Endothelial cell of umbilical vein (primary cell): ENCODE results near the gene RPLP1. TPM values are rescaled to one million over a fixed set of nuclear protein-coding genes. Genes with fewer than 3 reads are reported as not detected.

ENCODE experiments used
- BruUV-seq: library from RNA; stranded (reverse); fragments of 400-500 nt; replicated peaks from 2 replicates; lab custom pipeline; 2021; lab: Mats Ljungman, UMichigan
- CTCF ChIA-PET: fragments of 300-600, 350-600 bp; sonication (Branson Sonifier 250); formaldehyde crosslinking; loops from one replicate; lab custom pipeline; 2021; ENCODE audit warnings: antibody characterized with exemption, inconsistent platforms; lab: Charles Lee
- POLR2A ChIA-PET: fragments of 300-600, 350-600 bp; sonication (Branson Sonifier 250); formaldehyde crosslinking; loops from one replicate; lab custom pipeline; 2021; ENCODE audit warnings: antibody characterized with exemption, inconsistent platforms; lab: Charles Lee
- DNase-seq: peaks from one replicate; pipeline ENCODE4 v3.0.0-alpha.2; 2011; ENCODE audit warnings: low read depth, low spot score
- FAIRE-seq: peaks from 2 replicates; lab custom pipeline; 2011; peaks lifted over from hg19 to GRCh38; lab: Jason Lieb, UNC
- H2AFZ ChIP-seq: 2 replicates; pipeline ENCODE4 v1.6.0; 2012; ENCODE audit warnings: low read depth, low read length, control low read depth, inconsistent platforms
- H3K27ac ChIP-seq: 2 replicates; pipeline ENCODE4 v1.5.1; 2011; ENCODE audit warnings: low read depth, mild to moderate bottlenecking, control low read depth, low read length, moderate library complexity; ENCODE audit not compliant: insufficient read depth
- H3K27me3 ChIP-seq, 2 experiments: 2 replicates each; pipeline versions ENCODE4 v1.6.0 to v1.6.1; 2011; ENCODE audit warnings: low read length in 2 of 2, mixed read lengths in 1 of 2; ENCODE audit not compliant: control insufficient read depth in 2 of 2, insufficient read depth in 2 of 2
- H3K36me3 ChIP-seq, 2 experiments: 2 replicates in 1 of 2; 3 replicates in 1 of 2; pipeline ENCODE4 v1.5.1; 2011; ENCODE audit warnings: low read length in 2 of 2, mild to moderate bottlenecking in 1 of 2, moderate library complexity in 1 of 2; ENCODE audit not compliant: control insufficient read depth in 2 of 2, insufficient read depth in 2 of 2; ENCODE audit errors: extremely low read depth in 1 of 2
- H3K4me1 ChIP-seq: 3 replicates; pipeline ENCODE4 v1.5.1; 2011; ENCODE audit warnings: mild to moderate bottlenecking, low read length; ENCODE audit not compliant: control insufficient read depth, insufficient read depth; ENCODE audit errors: extremely low read depth
- H3K4me2 ChIP-seq: 2 replicates; pipeline ENCODE4 v1.6.1; 2011; ENCODE audit warnings: low read length, control low read depth, mixed read lengths; ENCODE audit not compliant: insufficient read depth
- H3K4me3 ChIP-seq, 3 experiments: fragments of 200-600 bp in 1 of 3; sonication (generic), shearing (Covaris generic) in 1 of 3; replicated peaks in 1 of 3; 2 replicates each; pipeline ENCODE4 v1.5.1; 2011 to 2016; ENCODE audit warnings: control low read depth in 3 of 3, low read length in 3 of 3, mild to moderate bottlenecking in 2 of 3, inconsistent platforms in 1 of 3, low read depth in 1 of 3, moderate library complexity in 1 of 3; ENCODE audit not compliant: insufficient read depth in 1 of 3
- H3K79me2 ChIP-seq: 2 replicates; pipeline ENCODE4 v1.6.0; 2012; ENCODE audit warnings: low read length, inconsistent platforms; ENCODE audit not compliant: control insufficient read depth, insufficient read depth
- H3K9ac ChIP-seq: replicated peaks from 2 replicates; pipeline ENCODE3; 2011; ENCODE audit warnings: low read length, control low read depth; ENCODE audit not compliant: insufficient read depth; ENCODE audit errors: extremely low read depth
- H3K9me1 ChIP-seq: replicated peaks from 3 replicates; pipeline ENCODE4 v1.6.0; 2011; ENCODE audit warnings: mild to moderate bottlenecking, low read length; ENCODE audit not compliant: control insufficient read depth, insufficient read depth; ENCODE audit errors: extremely low read depth
- H3K9me3 ChIP-seq: replicated peaks from 2 replicates; pipeline ENCODE4 v1.5.1; 2012; ENCODE audit warnings: low read length, inconsistent platforms; ENCODE audit not compliant: control insufficient read depth, insufficient read depth
- H4K20me1 ChIP-seq: replicated peaks from 2 replicates; pipeline ENCODE3; 2011; ENCODE audit warnings: mild to moderate bottlenecking, low read length; ENCODE audit not compliant: control insufficient read depth, insufficient read depth; ENCODE audit errors: extremely low read depth
- EZH2 ChIP-seq: IDR thresholded peaks from 2 replicates; pipeline ENCODE4 v1.6.1; 2012; ENCODE audit warnings: borderline replicate concordance, low read depth, mild to moderate bottlenecking, moderate library complexity, low read length, inconsistent platforms; ENCODE audit not compliant: severe bottlenecking
- FOS ChIP-seq: IDR thresholded peaks from 2 replicates; pipeline ENCODE4 v1.6.1; 2011; ENCODE audit warnings: mild to moderate bottlenecking, low read length, moderate library complexity, borderline replicate concordance; ENCODE audit not compliant: insufficient read depth
- GATA2 ChIP-seq: IDR thresholded peaks from 2 replicates; pipeline ENCODE4 v1.7.0; 2011; ENCODE audit warnings: low read depth, mild to moderate bottlenecking, moderate library complexity, mixed read lengths, low read length; ENCODE audit not compliant: insufficient read length, insufficient read depth
- JUN ChIP-seq: IDR thresholded peaks from 2 replicates; pipeline ENCODE4 v1.6.1; 2011; ENCODE audit warnings: borderline replicate concordance, low read depth; ENCODE audit not compliant: insufficient read length, insufficient read depth
- MYC ChIP-seq: IDR thresholded peaks from one replicate; pipeline ENCODE4 v1.6.1; 2011; ENCODE audit warnings: mild to moderate bottlenecking, low read depth, low read length
- POLR2A ChIP-seq: IDR thresholded peaks from 2 replicates; pipeline ENCODE4 v1.6.1; 2012; ENCODE audit warnings: low read depth, mild to moderate bottlenecking, control low read depth, low read length
- POLR2AphosphoS5 ChIP-seq: IDR thresholded peaks from 2 replicates; pipeline ENCODE4 v1.6.1; 2012; ENCODE audit warnings: low read depth, mild to moderate bottlenecking, control low read depth, low read length, moderate library complexity; ENCODE audit not compliant: insufficient read depth
- dilution Hi-C: fragments of 300-500 bp; cut with MboI; formaldehyde crosslinking; loops from one replicate; pipeline ENCODE4 v1.15.0; 2019; ENCODE audit warnings: low sequenced_read_pairs; ENCODE audit not compliant: extremely low pct_ligation_motif_present
- intact Hi-C: fragments of 100-400 bp; cut with micrococcal nuclease; formaldehyde crosslinking; loops from one replicate; pipeline ENCODE4 v1.10.0; 2022
- polyA plus RNA-seq, 4 experiments: library from polyadenylated mRNA; depleted of rRNA in 3 of 4; stranded (reverse) in 3 of 4; unstranded in 1 of 4; fragments of >200 nt; gene quantifications; 2 replicates each; pipeline versions ENCODE4 v1.2.1 to v1.2.3, GENCODE V29; 2011 to 2012; ENCODE audit warnings: missing spikeins in 1 of 4
- total RNA-seq: library from RNA; stranded (reverse); gene quantifications from 2 replicates; pipeline ENCODE4 v1.2.3, GENCODE V29; 2021
- TF ChIP-seq, protein P1 (sequence below), 2 donors: IDR thresholded peaks; 1 replicate in 1 of 2; 2 replicates in 1 of 2; pipeline ENCODE4 v1.5.1; 2011; ENCODE audit warnings: low read length in 2 of 2, mild to moderate bottlenecking in 2 of 2, moderate library complexity in 2 of 2, control low read depth in 1 of 2, inconsistent platforms in 1 of 2, low read depth in 1 of 2; ENCODE audit not compliant: insufficient read depth in 1 of 2; ENCODE audit errors: extremely low read depth in 1 of 2
- TF ChIP-seq, protein P2 (sequence below): IDR thresholded peaks from 2 replicates; pipeline ENCODE4 v1.6.1; 2011; ENCODE audit not compliant: insufficient read depth, insufficient read length

The RPLP1 gene
- total and polyA plus RNA-seq, 2 donors (not counting 3 experiments of a cell fraction or from before 2014, with no cell fraction given): 1,603 to 2,985 TPM

DNA sequence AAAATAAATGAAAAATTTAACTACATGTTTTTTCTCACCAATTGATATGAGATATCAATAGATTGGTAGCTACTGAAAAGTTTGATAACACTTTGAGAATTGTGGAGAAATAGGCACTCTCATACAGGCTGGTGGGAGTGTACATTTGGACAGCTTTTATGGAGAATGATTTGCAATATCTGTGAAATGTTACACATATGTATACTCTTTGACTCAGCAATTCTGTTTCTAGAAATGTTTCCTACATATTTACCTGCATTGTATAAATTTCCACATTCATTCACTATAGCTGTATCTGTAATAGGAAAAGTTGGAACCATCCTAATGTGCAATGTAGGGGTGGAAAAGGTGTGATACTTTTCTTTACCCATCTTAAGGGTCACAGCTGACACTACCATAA lies 40.3 kb upstream of the RPLP1 start:
- dilution Hi-C loops: no loop called here
- Histone ChIP-seq H3K9ac (no peak overlapping the region), H4K20me1 (no peaks in the 10 kb centered on the region)

More for the DNA sequence above, 40.3 kb upstream of the RPLP1 start:
- TF ChIP-seq MYC: no peak
- no peak for TF ChIP-seq EZH2
- TF ChIP-seq, protein P1, sequence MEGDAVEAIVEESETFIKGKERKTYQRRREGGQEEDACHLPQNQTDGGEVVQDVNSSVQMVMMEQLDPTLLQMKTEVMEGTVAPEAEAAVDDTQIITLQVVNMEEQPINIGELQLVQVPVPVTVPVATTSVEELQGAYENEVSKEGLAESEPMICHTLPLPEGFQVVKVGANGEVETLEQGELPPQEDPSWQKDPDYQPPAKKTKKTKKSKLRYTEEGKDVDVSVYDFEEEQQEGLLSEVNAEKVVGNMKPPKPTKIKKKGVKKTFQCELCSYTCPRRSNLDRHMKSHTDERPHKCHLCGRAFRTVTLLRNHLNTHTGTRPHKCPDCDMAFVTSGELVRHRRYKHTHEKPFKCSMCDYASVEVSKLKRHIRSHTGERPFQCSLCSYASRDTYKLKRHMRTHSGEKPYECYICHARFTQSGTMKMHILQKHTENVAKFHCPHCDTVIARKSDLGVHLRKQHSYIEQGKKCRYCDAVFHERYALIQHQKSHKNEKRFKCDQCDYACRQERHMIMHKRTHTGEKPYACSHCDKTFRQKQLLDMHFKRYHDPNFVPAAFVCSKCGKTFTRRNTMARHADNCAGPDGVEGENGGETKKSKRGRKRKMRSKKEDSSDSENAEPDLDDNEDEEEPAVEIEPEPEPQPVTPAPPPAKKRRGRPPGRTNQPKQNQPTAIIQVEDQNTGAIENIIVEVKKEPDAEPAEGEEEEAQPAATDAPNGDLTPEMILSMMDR (IDR thresholded peaks at IDR 0.05; ENCODE audit: extremely low read depth in 1 of 2, insufficient read depth in 1 of 2, low read depth in 1 of 2, low read length in 2 of 2): no peak
- TF ChIP-seq POLR2AphosphoS5: no peak
- TF ChIP-seq POLR2A: no peak
- TF ChIP-seq FOS: no peak
- TF ChIP-seq JUN: no peak
- TF ChIP-seq, protein P2, sequence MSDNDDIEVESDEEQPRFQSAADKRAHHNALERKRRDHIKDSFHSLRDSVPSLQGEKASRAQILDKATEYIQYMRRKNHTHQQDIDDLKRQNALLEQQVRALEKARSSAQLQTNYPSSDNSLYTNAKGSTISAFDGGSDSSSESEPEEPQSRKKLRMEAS: no peak
- no peak for TF ChIP-seq GATA2
- peaks cover 17% of the 10 kb centered on the region for H3K4me1 ChIP-seq
- no peaks in the 10 kb centered on the region for H3K36me3 ChIP-seq
- peaks cover 26% of the 10 kb centered on the region for H3K79me2 ChIP-seq
- CTCF ChIA-PET: interaction anchor here (1.2 to 1.8 kb wide), 3 partner anchors 18 to 353 kb away, joined by 5 to 7 read pairs (median 6); no protein-coding TSS in a partner anchor
- FAIRE-seq: no peak
- BruUV-seq: no TSS peak
- no peak overlapping the region for H3K4me3 ChIP-seq
- no peak overlapping the region for H2AFZ ChIP-seq
- H3K4me2 ChIP-seq: no peak overlapping the region
- no peaks in the 10 kb centered on the region for H3K9me1 ChIP-seq
- no peaks in the 10 kb centered on the region for H3K27me3 ChIP-seq
- H3K27ac ChIP-seq: no peak overlapping the region
- POLR2A ChIA-PET: no interaction called here
- DNase-seq: no peak
- no peaks in the 10 kb centered on the region for H3K9me3 ChIP-seq
- intact Hi-C loops: no loop called here
